Liver (tissue), 9 donors: ENCODE measurements around the gene EPC2. TPM values are rescaled to one million over a fixed set of nuclear protein-coding genes. Genes with fewer than 3 reads are reported as not detected.

Experiments used
- DNase-seq: peaks from one replicate; pipeline ENCODE4 v3.0.0-alpha.2; 2017; ENCODE audit warnings: low spot score
- H3K27ac ChIP-seq, 2 donors: one replicate each; pipeline ENCODE4 v1.7.0; 2013; ENCODE audit warnings: inconsistent platforms in 2 of 2, low read length in 2 of 2, control low read depth in 1 of 2, low read depth in 1 of 2, mild to moderate bottlenecking in 1 of 2
- H3K27me3 ChIP-seq, 4 donors: one replicate each; pipeline versions ENCODE4 v1.6.1 to v1.7.0; 2013; ENCODE audit warnings: low read length in 3 of 4, inconsistent platforms in 1 of 4, mild to moderate bottlenecking in 1 of 4, moderate library complexity in 1 of 4; ENCODE audit not compliant: control insufficient read depth in 4 of 4, insufficient read depth in 4 of 4
- H3K36me3 ChIP-seq, 4 donors: one replicate each; pipeline versions ENCODE4 v1.6.1 to v1.7.0; 2013; ENCODE audit warnings: low read length in 3 of 4, mild to moderate bottlenecking in 3 of 4, low read depth in 1 of 4, moderate library complexity in 1 of 4; ENCODE audit not compliant: control insufficient read depth in 4 of 4, insufficient read depth in 3 of 4
- H3K4me1 ChIP-seq, 4 donors: one replicate each; pipeline versions ENCODE4 v1.6.1 to v1.7.0; 2013; ENCODE audit warnings: low read length in 3 of 4, mild to moderate bottlenecking in 3 of 4, moderate library complexity in 1 of 4; ENCODE audit not compliant: control insufficient read depth in 4 of 4, insufficient read depth in 4 of 4
- H3K4me3 ChIP-seq, 3 donors: one replicate each; pipeline versions ENCODE4 v1.6.1 to v1.7.0; 2013; ENCODE audit warnings: low read length in 3 of 3, control low read depth in 1 of 3, low read depth in 1 of 3, mild to moderate bottlenecking in 1 of 3
- H3K9ac ChIP-seq, 2 donors: one replicate each; pipeline ENCODE4 v1.7.0; 2013; ENCODE audit warnings: low read length in 2 of 2, mild to moderate bottlenecking in 2 of 2, moderate library complexity in 2 of 2, control low read depth in 1 of 2, low read depth in 1 of 2
- H3K9me3 ChIP-seq, 4 donors: one replicate each; pipeline versions ENCODE4 v1.6.1 to v1.7.0; 2013; ENCODE audit warnings: low read length in 3 of 4; ENCODE audit not compliant: control insufficient read depth in 4 of 4
- ATF3 ChIP-seq: IDR thresholded peaks from 2 replicates; pipeline ENCODE4 v1.6.1; 2016; ENCODE audit warnings: antibody characterized with exemption
- CTCF ChIP-seq: fragments of 150-350 bp; IDR thresholded peaks from 2 replicates; pipeline ENCODE4 v1.5.1; 2017; ENCODE audit warnings: improper control_type of control experiment, low read depth, low read length; ENCODE audit not compliant: missing input control
- EGR1 ChIP-seq, 2 donors: IDR thresholded peaks; 2 replicates each; pipeline ENCODE4 v1.6.1; 2016 to 2018; ENCODE audit warnings: antibody characterized with exemption in 2 of 2, low read depth in 2 of 2
- FOXA1 ChIP-seq: IDR thresholded peaks from 2 replicates; pipeline ENCODE4 v1.6.1; 2016; ENCODE audit warnings: antibody characterized with exemption
- FOXA2 ChIP-seq: IDR thresholded peaks from 2 replicates; pipeline ENCODE4 v1.6.1; 2016; ENCODE audit warnings: antibody characterized with exemption
- GABPA ChIP-seq, 2 donors: IDR thresholded peaks in 1 of 2; conservative IDR thresholded peaks in 1 of 2; 2 replicates each; pipeline ENCODE4 v1.6.1; 2016; ENCODE audit warnings: antibody characterized with exemption in 2 of 2, mild to moderate bottlenecking in 1 of 2, moderate library complexity in 1 of 2
- HNF4A ChIP-seq, 2 donors: conservative IDR thresholded peaks; 2 replicates each; pipeline ENCODE4 v1.6.1; 2016; ENCODE audit warnings: antibody characterized with exemption in 2 of 2, mild to moderate bottlenecking in 2 of 2
- HNF4G ChIP-seq: IDR thresholded peaks from 2 replicates; pipeline ENCODE4 v1.6.1; 2016; ENCODE audit warnings: antibody characterized with exemption
- JUND ChIP-seq, 2 donors: IDR thresholded peaks; 2 replicates each; pipeline ENCODE4 v1.6.1; 2016; ENCODE audit warnings: antibody characterized with exemption in 2 of 2
- MAX ChIP-seq: IDR thresholded peaks from 2 replicates; pipeline ENCODE4 v1.6.1; 2016; ENCODE audit warnings: antibody characterized with exemption
- NR2F2 ChIP-seq: IDR thresholded peaks from 2 replicates; pipeline ENCODE4 v1.6.1; 2016; ENCODE audit warnings: antibody characterized with exemption
- RAD21 ChIP-seq, 2 donors: IDR thresholded peaks; 2 replicates each; pipeline ENCODE4 v1.6.1; 2016; ENCODE audit warnings: antibody characterized with exemption in 2 of 2, mild to moderate bottlenecking in 2 of 2
- RXRA ChIP-seq, 2 donors: IDR thresholded peaks; 2 replicates each; pipeline ENCODE4 v1.6.1; 2017 to 2018; ENCODE audit warnings: antibody characterized with exemption in 2 of 2, mild to moderate bottlenecking in 1 of 2
- SP1 ChIP-seq: IDR thresholded peaks from 2 replicates; pipeline ENCODE4 v1.6.1; 2018; ENCODE audit warnings: antibody characterized with exemption, mild to moderate bottlenecking
- TAF1 ChIP-seq: conservative IDR thresholded peaks from 2 replicates; pipeline ENCODE4 v1.6.1; 2016; ENCODE audit warnings: antibody characterized with exemption, mild to moderate bottlenecking
- YY1 ChIP-seq: IDR thresholded peaks from 2 replicates; pipeline ENCODE4 v1.6.1; 2016; ENCODE audit warnings: antibody characterized with exemption, mild to moderate bottlenecking
- WGBS: extraction: QIAGEN DNeasy Blood & Tissue Kit; methylation state at CpG from one replicate; pipeline ENCODE4 v1.1.7; 2013; 5-methylcytosine and 5-hydroxymethylcytosine counted together
- polyA plus RNA-seq, 2 donors: library from polyadenylated mRNA; stranded (reverse) in 1 of 2; unstranded in 1 of 2; fragments of 200-250 nt in 1 of 2; fragments of >200 nt in 1 of 2; fragmentation: Nextera tagmentation in 1 of 2; extraction: Ambion mirVana in 1 of 2; gene quantifications; one replicate each; pipeline versions ENCODE4 v1.2.1 to v1.2.3, GENCODE V29; 2013 to 2015
- total RNA-seq, 2 donors: library from RNA; depleted of rRNA; stranded (reverse); fragments of >200 nt; gene quantifications; one replicate each; pipeline ENCODE4 v1.2.3, GENCODE V29; 2014
- TF ChIP-seq, protein P1 (sequence below): IDR thresholded peaks from 2 replicates; pipeline ENCODE4 v1.6.1; 2016; ENCODE audit warnings: antibody characterized with exemption, mild to moderate bottlenecking
- TF ChIP-seq, protein P2 (sequence below): IDR thresholded peaks from 2 replicates; pipeline ENCODE4 v1.6.1; 2016; ENCODE audit warnings: antibody characterized with exemption
- donor health status: healthy.
- donor health status: healthy.
- donor health status: healthy.
- donor health status: healthy.
- donor health status: healthy.

EPC2 gene
- total and polyA plus RNA-seq, 4 donors, result 2.8 to 17.7 (median 9.6) TPM

- no peak for TF ChIP-seq HNF4G
- no peaks in the 10 kb centered on the region for H3K36me3 ChIP-seq
- H3K4me1 ChIP-seq, result peaks cover 0 to 3% (median 1%) of the 10 kb centered on the region in 4 donors
- no peaks in the 10 kb centered on the region for H3K27me3 ChIP-seq
- no peak overlapping the region for H3K4me3 ChIP-seq
- no peak for DNase-seq
- 80% methylated on average over 20 of the region's 20 CpGs for WGBS
- no peaks in the 10 kb centered on the region for H3K9me3 ChIP-seq
- H3K9ac ChIP-seq, result no peak overlapping the region
- no peak overlapping the region for H3K27ac ChIP-seq
Observed at GRCh38 chr2:148720501-148721001, 76.0 kb downstream of the EPC2 start.

GRCh38 chr2:148721520-148721931 is 77.0 kb downstream of the EPC2 start:
- H3K27ac ChIP-seq, result no peak overlapping the region

More at GRCh38 chr2:148721520-148721931, 77.0 kb downstream of the EPC2 start:
- Histone ChIP-seq H3K9me3 (no peaks in the 10 kb centered on the region), H3K9ac (no peak overlapping the region), H3K4me1 (peaks cover 0 to 3% (median 1%) of the 10 kb centered on the region in 4 donors), H3K36me3 (no peaks in the 10 kb centered on the region), H3K4me3 (no peak overlapping the region), H3K27me3 (no peaks in the 10 kb centered on the region)
- no peak for DNase-seq
- TF ChIP-seq RAD21 (IDR thresholded peaks at IDR 0.05), result no peak
- no peak for TF ChIP-seq CTCF
- no peak for TF ChIP-seq HNF4A (conservative IDR thresholded peaks at IDR 0.05)
- TF ChIP-seq RXRA (IDR thresholded peaks at IDR 0.05), result no peak
- TF ChIP-seq, protein P1, sequence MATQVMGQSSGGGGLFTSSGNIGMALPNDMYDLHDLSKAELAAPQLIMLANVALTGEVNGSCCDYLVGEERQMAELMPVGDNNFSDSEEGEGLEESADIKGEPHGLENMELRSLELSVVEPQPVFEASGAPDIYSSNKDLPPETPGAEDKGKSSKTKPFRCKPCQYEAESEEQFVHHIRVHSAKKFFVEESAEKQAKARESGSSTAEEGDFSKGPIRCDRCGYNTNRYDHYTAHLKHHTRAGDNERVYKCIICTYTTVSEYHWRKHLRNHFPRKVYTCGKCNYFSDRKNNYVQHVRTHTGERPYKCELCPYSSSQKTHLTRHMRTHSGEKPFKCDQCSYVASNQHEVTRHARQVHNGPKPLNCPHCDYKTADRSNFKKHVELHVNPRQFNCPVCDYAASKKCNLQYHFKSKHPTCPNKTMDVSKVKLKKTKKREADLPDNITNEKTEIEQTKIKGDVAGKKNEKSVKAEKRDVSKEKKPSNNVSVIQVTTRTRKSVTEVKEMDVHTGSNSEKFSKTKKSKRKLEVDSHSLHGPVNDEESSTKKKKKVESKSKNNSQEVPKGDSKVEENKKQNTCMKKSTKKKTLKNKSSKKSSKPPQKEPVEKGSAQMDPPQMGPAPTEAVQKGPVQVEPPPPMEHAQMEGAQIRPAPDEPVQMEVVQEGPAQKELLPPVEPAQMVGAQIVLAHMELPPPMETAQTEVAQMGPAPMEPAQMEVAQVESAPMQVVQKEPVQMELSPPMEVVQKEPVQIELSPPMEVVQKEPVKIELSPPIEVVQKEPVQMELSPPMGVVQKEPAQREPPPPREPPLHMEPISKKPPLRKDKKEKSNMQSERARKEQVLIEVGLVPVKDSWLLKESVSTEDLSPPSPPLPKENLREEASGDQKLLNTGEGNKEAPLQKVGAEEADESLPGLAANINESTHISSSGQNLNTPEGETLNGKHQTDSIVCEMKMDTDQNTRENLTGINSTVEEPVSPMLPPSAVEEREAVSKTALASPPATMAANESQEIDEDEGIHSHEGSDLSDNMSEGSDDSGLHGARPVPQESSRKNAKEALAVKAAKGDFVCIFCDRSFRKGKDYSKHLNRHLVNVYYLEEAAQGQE, result no peak
- TF ChIP-seq MAX, result no peak
- no peak for TF ChIP-seq FOXA2
- TF ChIP-seq EGR1 (IDR thresholded peaks at IDR 0.05; ENCODE audit: low read depth in 2 of 2), result no peak
- TF ChIP-seq YY1, result no peak
- TF ChIP-seq HNF4G, result no peak
- no peak for TF ChIP-seq GABPA (IDR thresholded peaks at IDR 0.05 in 1 of 2, conservative IDR thresholded peaks at IDR 0.05 in 1 of 2)
- no peak for TF ChIP-seq ATF3
- no peak for TF ChIP-seq SP1
- TF ChIP-seq, protein P2, sequence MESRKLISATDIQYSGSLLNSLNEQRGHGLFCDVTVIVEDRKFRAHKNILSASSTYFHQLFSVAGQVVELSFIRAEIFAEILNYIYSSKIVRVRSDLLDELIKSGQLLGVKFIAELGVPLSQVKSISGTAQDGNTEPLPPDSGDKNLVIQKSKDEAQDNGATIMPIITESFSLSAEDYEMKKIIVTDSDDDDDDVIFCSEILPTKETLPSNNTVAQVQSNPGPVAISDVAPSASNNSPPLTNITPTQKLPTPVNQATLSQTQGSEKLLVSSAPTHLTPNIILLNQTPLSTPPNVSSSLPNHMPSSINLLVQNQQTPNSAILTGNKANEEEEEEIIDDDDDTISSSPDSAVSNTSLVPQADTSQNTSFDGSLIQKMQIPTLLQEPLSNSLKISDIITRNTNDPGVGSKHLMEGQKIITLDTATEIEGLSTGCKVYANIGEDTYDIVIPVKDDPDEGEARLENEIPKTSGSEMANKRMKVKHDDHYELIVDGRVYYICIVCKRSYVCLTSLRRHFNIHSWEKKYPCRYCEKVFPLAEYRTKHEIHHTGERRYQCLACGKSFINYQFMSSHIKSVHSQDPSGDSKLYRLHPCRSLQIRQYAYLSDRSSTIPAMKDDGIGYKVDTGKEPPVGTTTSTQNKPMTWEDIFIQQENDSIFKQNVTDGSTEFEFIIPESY, result no peak
- TF ChIP-seq TAF1, result no peak
- TF ChIP-seq NR2F2, result no peak
- TF ChIP-seq FOXA1, result no peak
- TF ChIP-seq JUND (IDR thresholded peaks at IDR 0.05), result no peak
